Sigmoid colon (tissue), 4 donors: Measurements from ENCODE around the gene SYNDIG1.

ENCODE experiments used
- EP300 ChIP-seq, 4 donors: sonication (generic); formaldehyde crosslinking; IDR thresholded peaks; one replicate each; pipeline ENCODE4 v1.6.1; 2017; ENCODE audit warnings: antibody characterized with exemption in 4 of 4
- POLR2AphosphoS5 ChIP-seq, 4 donors: sonication (generic); formaldehyde crosslinking; IDR thresholded peaks; one replicate each; pipeline ENCODE4 v1.6.1; 2017; ENCODE audit warnings: antibody characterized with exemption in 4 of 4
- TF ChIP-seq, protein P1 (sequence below), 4 experiments: fragments of 450-650 bp in 3 of 4; fragments of 200-600 bp in 1 of 4; IDR thresholded peaks; one replicate each; pipeline ENCODE4 v1.5.1; 2016 to 2019; ENCODE audit warnings: antibody characterized with exemption in 4 of 4, mild to moderate bottlenecking in 3 of 4, moderate library complexity in 2 of 4

GRCh38 chr20:24686156-24686555 is 216.7 kb downstream of the SYNDIG1 start:
- TF ChIP-seq POLR2AphosphoS5 (IDR thresholded peaks at IDR 0.05) (no peak), EP300 (IDR thresholded peaks at IDR 0.05) (no peak)
- TF ChIP-seq, protein P1, sequence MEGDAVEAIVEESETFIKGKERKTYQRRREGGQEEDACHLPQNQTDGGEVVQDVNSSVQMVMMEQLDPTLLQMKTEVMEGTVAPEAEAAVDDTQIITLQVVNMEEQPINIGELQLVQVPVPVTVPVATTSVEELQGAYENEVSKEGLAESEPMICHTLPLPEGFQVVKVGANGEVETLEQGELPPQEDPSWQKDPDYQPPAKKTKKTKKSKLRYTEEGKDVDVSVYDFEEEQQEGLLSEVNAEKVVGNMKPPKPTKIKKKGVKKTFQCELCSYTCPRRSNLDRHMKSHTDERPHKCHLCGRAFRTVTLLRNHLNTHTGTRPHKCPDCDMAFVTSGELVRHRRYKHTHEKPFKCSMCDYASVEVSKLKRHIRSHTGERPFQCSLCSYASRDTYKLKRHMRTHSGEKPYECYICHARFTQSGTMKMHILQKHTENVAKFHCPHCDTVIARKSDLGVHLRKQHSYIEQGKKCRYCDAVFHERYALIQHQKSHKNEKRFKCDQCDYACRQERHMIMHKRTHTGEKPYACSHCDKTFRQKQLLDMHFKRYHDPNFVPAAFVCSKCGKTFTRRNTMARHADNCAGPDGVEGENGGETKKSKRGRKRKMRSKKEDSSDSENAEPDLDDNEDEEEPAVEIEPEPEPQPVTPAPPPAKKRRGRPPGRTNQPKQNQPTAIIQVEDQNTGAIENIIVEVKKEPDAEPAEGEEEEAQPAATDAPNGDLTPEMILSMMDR (IDR thresholded peaks at IDR 0.05) = no peak
